Glutamatergic neuron (in vitro differentiated cells): ENCODE data around the gene IGSF3. TPM values are rescaled to one million over a fixed set of nuclear protein-coding genes. Genes with fewer than 3 reads are reported as not detected.

Experiments used
- DNase-seq: peaks from one replicate; pipeline ENCODE4 v3.0.0; 2022
- H3K27ac Mint-ChIP-seq: one replicate; pipeline ENCODE4 v1.8.0; 2020; ENCODE audit warnings: mild to moderate bottlenecking, mixed read lengths, inconsistent platforms; ENCODE audit not compliant: unreplicated experiment
- H3K27me3 Mint-ChIP-seq: one replicate; pipeline ENCODE4 v1.8.0; 2020; ENCODE audit warnings: mild to moderate bottlenecking, moderate library complexity, mixed read lengths, inconsistent platforms; ENCODE audit not compliant: unreplicated experiment
- H3K36me3 Mint-ChIP-seq: one replicate; pipeline ENCODE4 v1.8.0; 2020; ENCODE audit warnings: mild to moderate bottlenecking, mixed read lengths, inconsistent platforms; ENCODE audit not compliant: unreplicated experiment
- H3K4me1 Mint-ChIP-seq: one replicate; pipeline ENCODE4 v1.8.0; 2020; ENCODE audit warnings: mild to moderate bottlenecking, low read depth, mixed read lengths, inconsistent platforms; ENCODE audit not compliant: unreplicated experiment
- H3K4me3 Mint-ChIP-seq: one replicate; pipeline ENCODE4 v1.8.0; 2020; ENCODE audit warnings: mild to moderate bottlenecking, mixed read lengths, inconsistent platforms; ENCODE audit not compliant: unreplicated experiment
- H3K9me3 Mint-ChIP-seq: one replicate; pipeline ENCODE4 v1.8.0; 2020; ENCODE audit warnings: mild to moderate bottlenecking, moderate library complexity, mixed read lengths, inconsistent platforms; ENCODE audit not compliant: unreplicated experiment
- microRNA-seq: library from miRNA; unstranded; fragments of <30 nt; microRNA quantifications from one replicate; pipeline ENCODE4, GENCODE V29; 2020; ENCODE audit not compliant: unreplicated experiment
- total RNA-seq: library from RNA; stranded (reverse); fragmentation: NEBNext Ultra II Directional; extraction: Animal tissue kit (Norgen Biotek cat#: 25700); gene quantifications from one replicate; pipeline ENCODE4 v1.2.1, GENCODE V29; 2021; ENCODE audit not compliant: unreplicated experiment
- TF ChIP-seq, protein P1 (sequence below): fragments of 200-600 bp; sonication (generic); IDR thresholded peaks from one replicate; pipeline ENCODE4 v1.5.0; 2021; ENCODE audit not compliant: partially characterized antibody, unreplicated experiment

IGSF3 gene
- total RNA-seq, 1 donor from 2014 or later = 110 TPM

DNA sequence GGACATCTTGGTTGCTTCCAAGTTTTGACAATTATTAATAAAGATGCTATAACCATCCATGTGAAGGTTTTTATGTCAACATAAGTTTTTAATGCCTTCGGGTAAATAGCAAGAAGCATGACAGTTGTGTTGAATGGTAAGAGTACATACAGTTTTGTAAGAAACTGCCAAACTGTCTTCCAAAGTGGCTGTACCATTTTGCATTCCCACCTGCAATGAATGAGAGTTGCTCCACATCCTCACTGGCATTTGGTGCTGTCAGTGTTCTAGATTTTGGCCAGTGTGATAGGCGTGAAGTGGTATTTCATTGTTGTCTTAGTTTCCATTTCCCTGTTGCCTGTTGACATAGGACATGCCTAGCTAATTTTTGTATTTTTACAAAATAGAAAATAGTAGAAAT, 142.1 kb downstream of the IGSF3 start:
- no peak for DNase-seq
- TF ChIP-seq, protein P1, sequence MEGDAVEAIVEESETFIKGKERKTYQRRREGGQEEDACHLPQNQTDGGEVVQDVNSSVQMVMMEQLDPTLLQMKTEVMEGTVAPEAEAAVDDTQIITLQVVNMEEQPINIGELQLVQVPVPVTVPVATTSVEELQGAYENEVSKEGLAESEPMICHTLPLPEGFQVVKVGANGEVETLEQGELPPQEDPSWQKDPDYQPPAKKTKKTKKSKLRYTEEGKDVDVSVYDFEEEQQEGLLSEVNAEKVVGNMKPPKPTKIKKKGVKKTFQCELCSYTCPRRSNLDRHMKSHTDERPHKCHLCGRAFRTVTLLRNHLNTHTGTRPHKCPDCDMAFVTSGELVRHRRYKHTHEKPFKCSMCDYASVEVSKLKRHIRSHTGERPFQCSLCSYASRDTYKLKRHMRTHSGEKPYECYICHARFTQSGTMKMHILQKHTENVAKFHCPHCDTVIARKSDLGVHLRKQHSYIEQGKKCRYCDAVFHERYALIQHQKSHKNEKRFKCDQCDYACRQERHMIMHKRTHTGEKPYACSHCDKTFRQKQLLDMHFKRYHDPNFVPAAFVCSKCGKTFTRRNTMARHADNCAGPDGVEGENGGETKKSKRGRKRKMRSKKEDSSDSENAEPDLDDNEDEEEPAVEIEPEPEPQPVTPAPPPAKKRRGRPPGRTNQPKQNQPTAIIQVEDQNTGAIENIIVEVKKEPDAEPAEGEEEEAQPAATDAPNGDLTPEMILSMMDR = no peak
- Mint-ChIP-seq H3K36me3 (peaks cover 20% of the 10 kb centered on the region), H3K4me3 (no peak overlapping the region), H3K9me3 (no peaks in the 10 kb centered on the region), H3K27ac (no peak overlapping the region), H3K27me3 (peaks cover 4% of the 10 kb centered on the region), H3K4me1 (no peaks in the 10 kb centered on the region)

Small RNAs within 50 kb of the gene (microRNA-seq; reads per million reads assigned to microRNA genes)
- gene MIR320B1 = 0.69 reads per million
- gene MIR548AC = not detected

Other genes starting within 250 kb of the IGSF3 start
- 8.0 TPM for gene CD58, start 96.7 kb downstream of the IGSF3 start, total RNA-seq
- gene CD2, start 86.7 kb upstream of the IGSF3 start, total RNA-seq = not detected
- gene PTGFRN, start 242.2 kb upstream of the IGSF3 start, total RNA-seq = 61.2 TPM